ENCODE results near the gene ABCA7.

The ABCA7 gene

GRCh38 chr19:1073956-1074517, 34.1 kb downstream of the ABCA7 start:
- no peak overlapping the region for H3K27ac ChIP-seq (ENCODE audit: low read length)
- H3K4me3 ChIP-seq (ENCODE audit: low read length) = no peak overlapping the region
- no CpG with 5 or more reads among the region's 28 CpGs for WGBS (ENCODE audit: insufficient coverage, insufficient read length)
- peaks cover 6% of the 10 kb centered on the region for H3K36me3 ChIP-seq (ENCODE audit: control insufficient read depth, insufficient read depth, low read length)
- H3K9me3 ChIP-seq (ENCODE audit: control insufficient read depth, insufficient read depth, low read length) = no peaks in the 10 kb centered on the region
- H3K27me3 ChIP-seq (ENCODE audit: control insufficient read depth, insufficient read depth, low read length) = no peaks in the 10 kb centered on the region
- peaks cover 2% of the 10 kb centered on the region; the same call in 1 of the 2 replicates for H3K4me1 ChIP-seq (ENCODE audit: control insufficient read depth, insufficient read depth, low read length)
- no peak for DNase-seq (ENCODE audit: low read depth, low spot score)

DNA sequence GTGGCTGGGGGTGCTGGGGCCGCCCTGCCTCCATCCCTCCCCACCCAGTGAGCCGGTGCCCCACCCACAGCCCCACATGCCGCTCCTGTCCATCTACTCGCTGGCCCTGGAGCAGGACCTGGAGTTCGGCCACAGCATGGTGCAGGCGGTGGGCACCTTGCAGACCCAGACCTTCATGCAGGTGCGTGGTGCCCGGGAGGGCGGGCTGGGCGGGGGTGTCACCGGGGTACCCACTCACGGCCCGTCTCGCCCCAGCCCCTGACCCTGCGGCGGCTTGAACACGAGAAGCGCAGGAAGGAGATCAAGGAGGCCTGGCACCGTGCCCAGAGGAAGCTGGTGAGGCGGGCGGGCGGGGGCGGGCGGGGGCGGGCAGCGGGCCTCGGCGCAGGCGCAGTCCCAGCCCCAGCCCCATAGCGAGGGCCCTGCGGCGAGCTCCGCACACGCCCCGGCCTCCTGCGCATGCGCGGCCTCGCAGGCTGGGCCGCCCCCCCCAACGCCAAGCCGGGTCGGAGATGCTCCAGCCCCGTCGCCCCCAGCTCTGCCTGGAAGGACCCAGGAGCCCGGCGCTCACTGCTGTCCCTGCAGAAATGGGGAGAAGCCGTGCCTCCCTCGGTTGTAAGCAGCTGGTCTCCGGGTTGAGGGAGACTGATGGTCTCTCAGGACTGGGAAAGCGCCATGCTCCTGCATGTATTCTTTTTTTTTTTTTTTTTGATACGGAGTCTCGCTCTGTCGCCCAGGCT, 34.8 kb downstream of the ABCA7 start:
- WGBS (ENCODE audit: insufficient coverage, insufficient read length) = no CpG with 5 or more reads among the region's 54 CpGs
- H3K27me3 ChIP-seq (ENCODE audit: control insufficient read depth, insufficient read depth, low read length) = no peaks in the 10 kb centered on the region
- DNase-seq (ENCODE audit: low read depth, low spot score) = no peak
- H3K9me3 ChIP-seq (ENCODE audit: control insufficient read depth, insufficient read depth, low read length) = no peaks in the 10 kb centered on the region
- peaks cover 2% of the 10 kb centered on the region; the same call in 1 of the 2 replicates for H3K4me1 ChIP-seq (ENCODE audit: control insufficient read depth, insufficient read depth, low read length)
- H3K27ac ChIP-seq (ENCODE audit: low read length) = no peak overlapping the region
- H3K36me3 ChIP-seq (ENCODE audit: control insufficient read depth, insufficient read depth, low read length) = peaks cover 6% of the 10 kb centered on the region
- no peak overlapping the region for H3K4me3 ChIP-seq (ENCODE audit: low read length)

DNA sequence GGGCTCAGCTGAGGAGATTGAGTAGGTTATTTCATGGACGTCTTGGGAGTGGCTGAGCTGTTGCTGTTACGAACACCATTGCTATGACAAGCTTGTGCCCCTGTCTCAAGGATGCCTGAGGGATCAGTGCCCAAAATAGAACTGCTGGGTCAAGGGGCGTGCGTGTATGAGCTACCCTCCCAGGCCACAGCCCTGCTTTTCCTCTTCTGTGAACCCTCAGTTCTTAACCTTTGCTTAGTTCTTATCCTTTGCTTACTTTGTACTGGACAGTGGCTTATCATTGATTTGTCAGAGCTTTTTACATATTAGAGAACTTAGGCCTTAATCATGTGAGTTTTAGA, 36.1 kb downstream of the ABCA7 start:
- no peak for DNase-seq (ENCODE audit: low read depth, low spot score)
- Histone ChIP-seq H3K9me3 (ENCODE audit: control insufficient read depth, insufficient read depth, low read length) (no peaks in the 10 kb centered on the region), H3K4me3 (ENCODE audit: low read length) (no peak overlapping the region), H3K4me1 (ENCODE audit: control insufficient read depth, insufficient read depth, low read length) (no peaks in the 10 kb centered on the region), H3K27ac (ENCODE audit: low read length) (no peak overlapping the region), H3K36me3 (ENCODE audit: control insufficient read depth, insufficient read depth, low read length) (peaks cover 18% of the 10 kb centered on the region), H3K27me3 (ENCODE audit: control insufficient read depth, insufficient read depth, low read length) (no peaks in the 10 kb centered on the region)
- no CpG with 5 or more reads among the region's 4 CpGs for WGBS (ENCODE audit: insufficient coverage, insufficient read length)

- Histone ChIP-seq H3K36me3 (ENCODE audit: control insufficient read depth, insufficient read depth, low read length) (peaks cover 18% of the 10 kb centered on the region), H3K4me3 (ENCODE audit: low read length) (no peak overlapping the region), H3K27ac (ENCODE audit: low read length) (no peak overlapping the region), H3K9me3 (ENCODE audit: control insufficient read depth, insufficient read depth, low read length) (no peaks in the 10 kb centered on the region), H3K27me3 (ENCODE audit: control insufficient read depth, insufficient read depth, low read length) (no peaks in the 10 kb centered on the region), H3K4me1 (ENCODE audit: control insufficient read depth, insufficient read depth, low read length) (peaks cover 5% of the 10 kb centered on the region)
- WGBS (ENCODE audit: insufficient coverage, insufficient read length) = no CpG with 5 or more reads among the region's 16 CpGs
- DNase-seq (ENCODE audit: low read depth, low spot score) = no peak
Measured at GRCh38 chr19:1076951-1077350, 37.0 kb downstream of the ABCA7 start.

GRCh38 chr19:1079566-1080111, 39.7 kb downstream of the ABCA7 start:
- H3K27ac ChIP-seq (ENCODE audit: low read length) = no peak overlapping the region
- no peaks in the 10 kb centered on the region for H3K27me3 ChIP-seq (ENCODE audit: control insufficient read depth, insufficient read depth, low read length)
- peaks cover 8% of the 10 kb centered on the region for H3K4me1 ChIP-seq (ENCODE audit: control insufficient read depth, insufficient read depth, low read length)
- no peaks in the 10 kb centered on the region for H3K9me3 ChIP-seq (ENCODE audit: control insufficient read depth, insufficient read depth, low read length)
- peaks cover 15% of the 10 kb centered on the region for H3K36me3 ChIP-seq (ENCODE audit: control insufficient read depth, insufficient read depth, low read length)
- no peak overlapping the region for H3K4me3 ChIP-seq (ENCODE audit: low read length)
- no CpG with 5 or more reads among the region's 45 CpGs for WGBS (ENCODE audit: insufficient coverage, insufficient read length)
- no peak for DNase-seq (ENCODE audit: low read depth, low spot score)

- Histone ChIP-seq H3K27me3 (ENCODE audit: control insufficient read depth, insufficient read depth, low read length) (no peaks in the 10 kb centered on the region), H3K4me1 (ENCODE audit: control insufficient read depth, insufficient read depth, low read length) (peaks cover 8% of the 10 kb centered on the region), H3K36me3 (ENCODE audit: control insufficient read depth, insufficient read depth, low read length) (peaks cover 16% of the 10 kb centered on the region), H3K27ac (ENCODE audit: low read length) (no peak overlapping the region), H3K9me3 (ENCODE audit: control insufficient read depth, insufficient read depth, low read length) (no peaks in the 10 kb centered on the region), H3K4me3 (ENCODE audit: low read length) (no peak overlapping the region)
- no peak for DNase-seq (ENCODE audit: low read depth, low spot score)
- WGBS (ENCODE audit: insufficient coverage, insufficient read length) = no CpG with 5 or more reads among the region's 50 CpGs
Measured at GRCh38 chr19:1080360-1081161, 40.7 kb downstream of the ABCA7 start.

DNA sequence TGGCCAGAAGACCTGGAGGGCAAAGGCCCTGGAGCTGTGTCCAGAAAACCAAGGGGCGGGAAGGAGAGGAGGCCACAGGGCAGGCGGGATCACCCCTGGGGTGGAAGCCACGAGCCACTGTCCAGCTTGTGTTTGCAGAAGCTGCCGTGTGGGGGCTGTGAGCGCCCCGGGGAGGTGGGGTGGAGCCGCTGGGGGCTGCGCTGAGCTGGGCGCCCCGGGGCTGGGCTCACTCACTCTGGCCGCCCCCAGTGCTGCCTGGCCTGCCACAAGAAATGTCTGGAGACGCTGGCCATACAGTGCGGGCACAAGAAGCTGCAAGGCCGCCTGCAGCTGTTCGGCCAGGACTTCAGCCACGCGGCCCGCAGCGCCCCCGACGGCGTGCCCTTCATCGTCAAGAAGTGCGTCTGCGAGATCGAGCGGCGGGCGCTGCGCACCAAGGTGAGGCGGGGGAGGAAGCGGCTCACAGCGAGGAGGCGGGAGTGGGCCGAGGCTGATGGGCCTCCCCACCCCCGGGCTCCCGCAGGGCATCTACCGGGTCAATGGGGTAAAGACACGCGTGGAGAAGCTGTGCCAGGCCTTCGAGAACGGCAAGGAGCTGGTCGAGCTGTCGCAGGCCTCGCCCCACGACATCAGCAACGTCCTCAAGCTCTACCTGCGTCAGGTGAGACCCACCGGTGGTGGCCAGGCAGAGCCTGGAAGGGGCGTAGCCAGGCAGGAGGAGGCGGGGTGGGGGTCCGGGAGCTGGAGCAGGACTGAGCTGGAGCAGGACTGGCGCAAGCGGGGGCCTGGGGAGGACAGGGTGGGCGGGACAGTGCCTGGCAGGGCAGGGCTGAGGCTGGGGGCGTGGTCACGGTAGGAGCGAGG, 41.6 kb downstream of the ABCA7 start:
- DNase-seq (ENCODE audit: low read depth, low spot score) = no peak
- Histone ChIP-seq H3K9me3 (ENCODE audit: control insufficient read depth, insufficient read depth, low read length) (no peaks in the 10 kb centered on the region), H3K27ac (ENCODE audit: low read length) (no peak overlapping the region), H3K36me3 (ENCODE audit: control insufficient read depth, insufficient read depth, low read length) (peaks cover 23% of the 10 kb centered on the region), H3K27me3 (ENCODE audit: control insufficient read depth, insufficient read depth, low read length) (no peaks in the 10 kb centered on the region), H3K4me3 (ENCODE audit: low read length) (peak overlapping the region; percentile 16; the same call in 1 of the 2 replicates), H3K4me1 (ENCODE audit: control insufficient read depth, insufficient read depth, low read length) (peaks cover 8% of the 10 kb centered on the region)
- WGBS (ENCODE audit: insufficient coverage, insufficient read length) = no CpG with 5 or more reads among the region's 58 CpGs

GRCh38 chr19:1082165-1082927, 42.4 kb downstream of the ABCA7 start:
- peak overlapping the region; percentile 46; the same call in 1 of the 2 replicates for H3K4me3 ChIP-seq (ENCODE audit: low read length)
- no CpG with 5 or more reads among the region's 51 CpGs for WGBS (ENCODE audit: insufficient coverage, insufficient read length)
- no peaks in the 10 kb centered on the region for H3K9me3 ChIP-seq (ENCODE audit: control insufficient read depth, insufficient read depth, low read length)
- DNase-seq (ENCODE audit: low read depth, low spot score) = no peak
- no peaks in the 10 kb centered on the region for H3K27me3 ChIP-seq (ENCODE audit: control insufficient read depth, insufficient read depth, low read length)
- no peak overlapping the region for H3K27ac ChIP-seq (ENCODE audit: low read length)
- H3K36me3 ChIP-seq (ENCODE audit: control insufficient read depth, insufficient read depth, low read length) = peaks cover 23% of the 10 kb centered on the region
- H3K4me1 ChIP-seq (ENCODE audit: control insufficient read depth, insufficient read depth, low read length) = peaks cover 8% of the 10 kb centered on the region

DNA sequence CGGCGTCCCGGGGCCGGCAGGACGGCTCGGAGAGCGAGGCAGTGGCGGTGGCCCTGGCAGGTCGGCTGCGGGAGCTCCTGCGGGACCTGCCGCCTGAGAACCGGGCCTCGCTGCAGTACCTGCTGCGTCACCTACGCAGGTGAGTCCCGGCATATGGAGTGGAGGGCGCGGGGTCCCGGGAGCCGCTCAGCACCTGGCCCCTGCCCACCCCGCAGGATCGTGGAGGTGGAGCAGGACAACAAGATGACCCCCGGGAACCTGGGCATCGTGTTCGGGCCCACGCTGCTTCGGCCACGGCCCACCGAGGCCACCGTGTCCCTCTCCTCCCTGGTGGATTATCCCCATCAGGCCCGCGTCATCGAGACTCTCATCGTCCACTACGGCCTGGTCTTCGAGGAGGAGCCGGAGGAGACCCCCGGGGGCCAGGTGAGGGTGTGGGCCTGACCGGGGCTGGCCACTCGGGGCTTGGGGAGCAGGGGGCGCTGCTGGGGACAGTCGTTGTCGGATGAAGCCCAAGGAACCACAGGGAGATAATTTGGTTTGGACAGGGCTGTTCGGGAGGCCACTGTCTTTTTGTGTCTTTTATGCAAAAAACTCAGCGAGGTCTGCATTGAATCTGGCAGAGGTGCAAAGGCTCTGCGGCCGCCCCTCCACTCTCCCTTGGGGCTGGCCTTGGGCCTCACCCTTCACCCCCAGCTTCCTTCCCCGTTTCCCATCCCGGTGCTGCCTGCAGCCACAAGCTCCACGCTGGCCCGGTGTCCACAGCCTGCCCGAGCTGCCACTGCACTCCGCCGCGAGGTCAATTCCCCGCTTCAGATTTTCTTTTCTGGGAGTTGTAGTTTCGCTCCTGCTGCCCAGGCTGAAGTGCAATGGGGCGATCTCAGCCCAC, 43.3 kb downstream of the ABCA7 start:
- DNase-seq (ENCODE audit: low read depth, low spot score) = no peak
- Histone ChIP-seq H3K4me1 (ENCODE audit: control insufficient read depth, insufficient read depth, low read length) (peaks cover 8% of the 10 kb centered on the region), H3K27me3 (ENCODE audit: control insufficient read depth, insufficient read depth, low read length) (no peaks in the 10 kb centered on the region), H3K4me3 (ENCODE audit: low read length) (no peak overlapping the region; the same call in 1 of the 2 replicates), H3K27ac (ENCODE audit: low read length) (no peak overlapping the region), H3K9me3 (ENCODE audit: control insufficient read depth, insufficient read depth, low read length) (no peaks in the 10 kb centered on the region), H3K36me3 (ENCODE audit: control insufficient read depth, insufficient read depth, low read length) (peaks cover 25% of the 10 kb centered on the region)
- no CpG with 5 or more reads among the region's 59 CpGs for WGBS (ENCODE audit: insufficient coverage, insufficient read length)
